GM21367 (cell line): ENCODE measurements around the gene TMEM17.

ENCODE experiments used
- ATAC-seq: cut with Tn5 transposase; IDR thresholded peaks from one replicate; pipeline ENCODE4 v1.9.1; 2021; ENCODE audit not compliant: unreplicated experiment

TMEM17 gene

GRCh38 chr2:62458206-62458641 is 47.8 kb downstream of the TMEM17 start:
- no peak for ATAC-seq

DNA sequence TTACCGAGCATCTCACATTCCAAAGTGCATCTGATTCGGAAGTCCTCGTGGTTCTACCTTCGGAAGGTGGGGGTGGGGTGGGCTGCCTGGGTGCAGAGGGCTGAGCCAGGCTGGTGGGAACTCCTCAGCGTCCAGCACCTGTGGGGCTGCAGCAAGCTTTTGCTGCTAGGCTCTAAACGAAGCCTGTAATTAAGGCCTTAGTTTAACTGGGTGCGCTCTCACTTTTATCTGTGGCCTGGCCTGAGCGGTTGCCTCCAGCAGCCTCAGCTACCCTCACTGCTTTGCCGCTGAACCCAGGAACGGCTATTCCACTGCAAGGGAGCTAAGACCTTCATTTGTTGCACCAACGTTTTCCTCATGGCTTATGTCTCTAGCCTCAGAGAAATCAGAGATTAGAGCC is 48.4 kb downstream of the TMEM17 start:
- ATAC-seq, result no peak

- ATAC-seq, result peak; percentile 81
Measured at GRCh38 chr2:62456721-62457539, 49.1 kb downstream of the TMEM17 start.

DNA sequence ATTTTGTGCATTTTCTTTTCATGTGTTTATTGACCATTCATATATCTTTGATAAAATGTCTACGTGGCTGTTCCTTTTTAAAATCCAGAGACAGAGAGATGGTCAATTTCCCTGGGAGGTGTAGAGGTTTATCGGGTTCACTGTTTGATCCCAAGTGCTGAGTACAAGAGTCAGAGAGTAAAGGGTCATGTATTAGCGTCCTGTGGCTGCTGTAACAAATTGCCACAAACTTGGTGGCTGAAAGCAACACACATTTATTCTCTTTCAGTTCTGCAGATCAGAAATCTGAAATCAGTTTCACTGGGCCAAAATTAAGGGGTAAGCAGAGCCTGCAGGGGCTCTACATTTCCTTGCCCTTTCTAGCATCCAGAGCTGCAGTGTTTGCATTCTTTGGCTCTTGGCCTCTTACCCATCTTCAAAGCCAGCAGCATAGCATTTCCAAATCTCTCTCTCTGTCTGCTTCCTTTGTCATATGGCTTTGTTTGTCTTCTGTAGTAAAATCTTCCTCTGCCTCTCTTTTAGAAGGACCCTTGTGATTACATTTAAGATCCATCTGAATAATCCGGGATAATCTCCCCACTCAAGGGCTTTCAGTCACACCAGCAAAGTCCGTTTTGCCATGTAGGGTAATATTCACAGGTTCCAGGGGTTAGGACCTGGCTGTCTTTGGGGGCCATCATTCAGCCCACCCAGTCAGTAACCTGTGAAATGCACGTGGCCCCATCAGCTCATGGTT is 49.9 kb downstream of the TMEM17 start:
- no peak for ATAC-seq

DNA sequence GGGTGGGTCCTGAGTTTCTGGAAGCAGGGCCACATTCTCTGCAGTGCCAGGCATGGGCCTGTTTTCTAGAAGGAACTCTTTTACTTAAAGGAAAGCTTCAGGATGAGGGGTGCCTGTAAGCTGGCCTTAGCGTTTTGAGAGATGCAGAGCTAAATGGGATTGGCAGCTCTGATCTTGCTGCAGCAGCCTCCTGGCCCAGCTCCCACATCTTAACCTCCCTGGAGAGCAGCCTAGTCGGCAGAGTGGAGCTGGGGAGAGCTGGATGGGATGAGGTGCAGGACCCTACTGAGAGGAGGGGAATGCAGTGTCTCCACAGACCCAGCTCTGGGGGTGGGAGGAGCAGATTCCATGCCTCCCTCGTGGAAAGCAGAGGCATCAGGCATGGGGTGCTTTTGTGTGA is 52.0 kb downstream of the TMEM17 start:
- ATAC-seq, result no peak

GRCh38 chr2:62452701-62453454 is 53.1 kb downstream of the TMEM17 start:
- ATAC-seq, result no peak

DNA sequence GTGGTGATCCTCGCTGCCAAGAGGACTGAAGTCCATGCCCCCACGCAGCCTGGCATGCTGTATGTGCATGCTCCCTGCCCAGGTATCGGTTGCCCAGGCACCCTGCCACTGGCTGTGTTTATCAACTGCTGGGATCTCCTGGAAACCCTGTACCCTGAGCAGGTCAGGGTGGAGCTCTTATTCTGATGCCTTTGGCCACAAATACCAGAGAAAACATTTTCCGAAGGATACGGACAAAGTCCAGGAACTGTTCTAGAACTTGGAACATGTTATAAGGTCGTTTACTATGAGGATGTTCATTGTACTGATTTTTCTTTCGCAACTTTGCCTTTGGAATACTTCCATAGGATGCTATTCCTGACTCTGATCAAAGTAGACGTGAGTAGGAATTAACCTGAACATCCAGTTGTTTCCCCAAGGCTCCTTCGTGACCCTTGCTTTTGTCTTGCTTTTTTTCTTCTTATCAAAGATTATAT is 55.2 kb downstream of the TMEM17 start:
- ATAC-seq, result no peak
